ENCODE results near the gene PSME3IP1.

- TF ChIP-seq BRD4 (IDR thresholded peaks at IDR 0.05): no peak
- TF ChIP-seq ZBTB11 (CRISPR knock-in tag; IDR thresholded peaks at IDR 0.05): no peak
- TF ChIP-seq USF2 (CRISPR knock-in tag; IDR thresholded peaks at IDR 0.05): no peak
- no peak for TF ChIP-seq ZBTB33 (CRISPR knock-in tag; IDR thresholded peaks at IDR 0.05)
- no peak for TF ChIP-seq XRCC3 (IDR thresholded peaks at IDR 0.05)
- TF ChIP-seq REST (IDR thresholded peaks at IDR 0.05; ENCODE audit: borderline replicate concordance): no peak
- TF ChIP-seq REST (CRISPR knock-in tag; IDR thresholded peaks at IDR 0.05; ENCODE audit: low read depth): no peak
- no peak for TF ChIP-seq SMARCA4 (IDR thresholded peaks at IDR 0.05)
- TF ChIP-seq HMG20A (CRISPR knock-in tag; conservative IDR thresholded peaks at IDR 0.05): no peak
Observed at GRCh38 chr16:57151369-57151768, 34.5 kb downstream of the PSME3IP1 start.

Data from K562 (cell line).